GM19238 (cell line): ENCODE data around the gene TBRG4.

ENCODE experiments used
- DNase-seq: peaks from one replicate; pipeline ENCODE4 v3.0.0; 2011; ENCODE audit warnings: low spot score; ENCODE audit not compliant: insufficient read length

TBRG4 gene

DNA sequence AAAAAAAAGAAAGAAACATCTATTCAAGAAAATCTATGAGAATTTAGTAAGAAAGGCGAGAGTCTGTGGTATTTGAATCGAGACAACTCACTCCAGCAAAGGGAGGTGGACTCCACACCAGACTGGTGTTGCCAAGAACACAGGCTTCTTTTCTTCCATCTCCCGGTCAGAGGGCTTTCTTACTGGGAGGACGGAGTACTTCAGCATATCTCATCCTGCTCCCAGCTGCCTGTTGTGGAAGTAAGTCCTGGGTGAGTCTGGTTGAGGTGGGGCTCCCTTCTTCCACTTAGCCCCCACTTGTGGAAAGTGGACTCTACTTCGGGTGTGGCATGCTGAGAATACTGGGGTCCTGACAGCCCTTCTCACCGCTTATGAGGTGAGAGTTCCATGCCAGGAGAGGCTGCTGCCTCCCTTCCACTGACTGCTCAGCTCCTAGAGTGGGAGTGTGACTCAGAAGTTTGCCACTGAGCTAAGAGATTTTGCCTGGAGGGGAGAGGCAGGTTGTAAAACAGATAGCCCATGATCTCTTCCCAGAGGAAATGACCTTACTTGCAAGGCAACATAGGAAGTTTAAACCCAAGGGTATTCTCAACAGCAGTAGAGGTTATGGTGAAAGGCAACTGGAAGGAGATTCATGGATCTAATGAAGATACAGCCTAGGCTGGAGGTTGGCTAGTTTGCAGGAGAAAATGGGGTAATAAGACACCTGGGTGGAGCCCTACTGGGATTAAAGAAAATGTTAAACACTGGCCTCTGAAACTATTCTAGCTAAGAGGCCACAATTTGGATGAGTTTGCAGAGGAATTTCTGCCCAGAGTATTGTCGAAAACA is 19.2 kb downstream of the TBRG4 start:
- no peak for DNase-seq

DNA sequence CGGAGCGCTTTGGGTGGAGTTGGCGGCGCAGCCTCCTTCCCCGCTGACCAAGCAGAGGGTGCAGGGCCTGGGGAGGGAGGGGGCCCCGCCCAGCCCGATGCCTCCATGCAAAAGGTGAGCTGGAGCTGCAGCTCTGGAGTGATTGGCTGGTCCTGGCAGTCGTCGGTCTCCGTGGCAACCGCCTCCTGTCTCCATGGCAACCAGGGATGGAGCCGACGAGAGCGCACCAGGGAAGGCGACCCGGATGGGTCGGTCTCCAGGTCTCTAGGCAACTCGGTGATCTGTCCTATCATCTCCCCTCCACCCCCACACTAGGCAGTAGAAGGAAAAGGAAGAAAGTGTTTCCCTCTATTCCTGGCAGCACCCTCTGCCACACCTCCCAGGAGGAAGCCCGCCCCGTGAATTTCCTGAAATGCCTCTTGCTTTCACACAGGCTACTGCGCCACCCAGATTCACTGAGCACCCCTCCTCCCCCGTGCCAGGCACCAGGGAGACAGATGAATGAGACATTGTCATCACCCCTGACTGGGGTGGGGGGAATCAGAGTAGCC is 22.1 kb downstream of the TBRG4 start:
- peak; percentile 56 for DNase-seq

DNA sequence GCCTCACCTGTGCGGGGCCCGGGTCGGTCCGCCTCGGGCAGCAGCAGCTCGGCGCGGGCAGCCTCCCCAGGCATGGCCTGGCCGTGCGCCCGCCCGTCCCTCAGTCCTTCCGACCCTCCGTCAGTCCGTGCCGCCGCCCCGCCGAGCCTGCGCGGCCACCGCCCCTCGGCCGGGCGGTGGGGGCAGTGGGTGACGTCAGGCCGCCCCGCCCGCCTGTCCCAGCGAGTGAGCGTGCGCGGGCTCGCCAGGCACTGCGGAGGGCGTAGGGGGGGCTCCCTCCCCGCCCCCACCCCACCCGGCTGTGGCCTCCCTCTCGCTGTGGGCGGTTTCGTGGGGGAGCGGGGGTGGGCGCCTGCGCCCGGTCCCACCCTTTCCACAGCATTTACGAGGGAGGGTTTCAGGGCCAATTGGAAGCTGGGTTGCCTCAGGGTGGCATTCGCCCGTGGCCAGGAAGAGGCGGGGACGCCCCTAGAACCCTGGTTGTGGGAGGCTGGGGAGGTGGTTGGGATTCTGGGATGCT is 22.6 kb downstream of the TBRG4 start, which contains the start of gene NACAD:
Gene NACAD (minus strand): TSS at position 149 of the 520 bp plus-strand sequence. CDS start 75 bp downstream, at position 74.
- no peak for DNase-seq

DNA sequence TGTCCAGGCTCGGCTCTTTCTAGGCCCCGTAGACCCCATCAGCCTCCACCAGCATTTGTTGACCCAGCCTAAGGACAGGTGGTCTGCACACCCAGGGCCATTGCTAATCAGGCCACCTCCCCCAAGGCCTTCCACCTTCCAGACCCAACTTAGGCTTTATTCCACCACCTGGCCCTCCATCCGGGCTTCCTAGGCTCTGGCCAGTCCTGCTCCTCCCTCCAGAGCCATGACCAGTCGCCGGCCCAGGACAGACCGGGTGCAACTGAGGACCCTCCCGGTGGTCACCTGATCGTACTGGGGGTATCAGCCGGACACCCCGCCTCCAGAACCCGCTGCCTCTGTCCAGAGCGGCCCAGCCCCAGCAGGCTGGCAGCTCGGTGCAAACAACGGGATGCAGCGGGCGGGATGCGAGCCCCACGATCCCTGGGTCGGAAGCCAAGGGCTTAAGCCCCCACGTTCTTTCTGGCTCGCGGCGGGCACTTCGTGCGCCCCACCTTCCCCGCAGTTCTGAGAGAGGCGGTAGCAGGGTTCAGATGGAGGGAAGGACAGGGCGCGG is 23.3 kb downstream of the TBRG4 start:
- DNase-seq = no peak

DNA sequence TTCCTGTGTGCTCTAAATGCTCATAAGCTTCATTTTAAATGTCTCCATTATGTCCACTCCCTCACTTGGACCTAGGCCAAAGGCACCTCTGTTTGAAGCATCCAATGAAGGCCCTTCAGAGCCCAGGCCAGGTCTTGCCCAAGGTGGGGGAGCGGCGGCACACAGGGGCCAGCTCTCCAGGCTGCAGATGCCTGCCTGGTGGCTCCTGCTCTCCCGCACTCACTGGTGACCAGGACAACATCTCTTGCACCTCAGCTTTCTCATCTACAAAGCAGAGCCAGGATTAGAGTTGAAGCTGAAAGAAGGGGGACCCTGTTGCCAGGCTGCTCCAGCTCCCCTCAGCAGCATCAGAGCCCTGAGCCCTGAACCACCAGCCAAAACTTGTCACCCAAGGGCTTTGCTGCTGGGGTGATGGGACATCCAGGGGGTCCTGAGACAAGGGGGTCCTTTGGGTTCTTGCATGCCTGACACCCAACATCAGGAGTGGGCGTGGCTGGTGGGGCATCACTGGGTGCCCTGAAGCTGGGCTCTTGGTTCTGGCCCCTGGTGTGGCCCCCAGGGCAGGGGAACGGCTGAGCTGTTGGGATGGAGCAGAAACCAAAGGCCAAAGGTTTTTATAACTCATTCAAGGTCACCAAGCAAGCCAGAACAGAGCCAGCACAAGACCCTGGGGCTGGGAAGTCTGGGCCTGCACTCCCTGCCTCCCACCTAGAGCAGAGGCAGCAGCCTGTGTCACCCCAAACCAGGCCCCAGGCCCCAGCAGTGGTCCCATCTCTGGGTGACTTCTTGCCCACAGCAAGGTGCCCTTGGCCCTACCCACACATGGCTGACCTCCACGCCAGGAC is 24.0 kb downstream of the TBRG4 start:
- no peak for DNase-seq

DNA sequence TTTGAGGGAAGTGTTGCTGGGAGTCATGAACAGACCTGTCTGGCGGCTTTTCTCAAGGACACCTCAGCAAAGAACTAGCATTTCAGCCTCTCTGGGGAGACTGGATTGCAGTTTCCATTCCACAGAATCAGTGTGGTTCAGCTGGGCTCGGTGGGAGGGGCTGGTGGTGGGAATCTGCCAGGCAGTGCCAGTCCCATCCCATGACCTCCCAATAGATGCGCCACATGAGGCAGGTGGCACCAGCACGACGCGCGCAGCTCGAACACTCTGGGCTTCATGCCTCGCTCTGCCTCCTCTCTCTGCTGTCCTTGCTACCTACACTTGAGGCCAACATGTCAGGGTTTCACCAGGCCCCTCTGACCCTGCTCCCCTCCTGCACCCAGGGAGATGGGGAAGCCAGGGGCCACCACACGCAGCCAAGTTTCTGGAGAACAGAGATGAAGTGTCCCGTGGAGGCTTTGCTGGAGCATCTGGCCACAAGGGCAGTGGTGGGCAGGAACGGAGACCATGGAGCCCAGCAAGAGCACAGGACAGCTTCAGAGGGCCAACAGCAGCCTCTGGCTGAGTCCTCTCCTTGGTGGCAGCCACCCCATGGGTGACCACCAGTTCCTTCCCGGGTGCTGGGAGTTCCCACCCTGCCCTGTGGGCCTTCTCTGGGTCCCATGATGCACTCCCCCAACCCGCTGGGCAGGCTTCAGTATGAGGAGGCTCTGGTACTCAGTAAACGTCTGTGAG is 25.0 kb downstream of the TBRG4 start:
- DNase-seq = no peak

DNA sequence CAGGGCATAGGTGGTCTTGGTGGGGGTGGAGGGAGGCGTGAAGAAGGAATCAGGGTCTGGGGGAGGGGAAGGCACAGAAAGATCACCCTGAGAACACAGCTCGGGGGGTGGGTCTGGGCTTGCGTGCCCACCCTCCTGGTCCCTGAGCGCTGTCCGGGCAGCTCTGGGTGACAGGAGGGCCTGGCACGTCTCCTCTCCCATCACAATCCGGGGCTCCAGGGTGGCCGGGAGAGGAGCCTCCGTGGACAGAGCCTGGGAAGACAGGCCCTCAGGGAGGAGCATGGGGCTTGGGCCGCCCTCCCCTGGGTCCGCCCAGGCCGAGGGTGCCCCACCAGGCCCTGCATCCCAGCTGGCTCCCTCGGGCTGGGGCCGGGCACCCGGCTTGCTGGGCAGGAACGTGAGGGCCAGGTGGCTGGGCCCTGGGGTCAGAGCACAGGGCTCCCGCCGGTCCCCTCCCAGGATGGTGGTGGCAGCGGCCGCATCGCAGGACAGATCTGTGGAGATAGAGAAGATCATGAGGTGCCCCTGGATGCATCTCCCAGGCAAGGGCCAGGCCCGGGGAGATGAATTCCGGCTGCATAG is 25.8 kb downstream of the TBRG4 start:
- DNase-seq = no peak

DNA sequence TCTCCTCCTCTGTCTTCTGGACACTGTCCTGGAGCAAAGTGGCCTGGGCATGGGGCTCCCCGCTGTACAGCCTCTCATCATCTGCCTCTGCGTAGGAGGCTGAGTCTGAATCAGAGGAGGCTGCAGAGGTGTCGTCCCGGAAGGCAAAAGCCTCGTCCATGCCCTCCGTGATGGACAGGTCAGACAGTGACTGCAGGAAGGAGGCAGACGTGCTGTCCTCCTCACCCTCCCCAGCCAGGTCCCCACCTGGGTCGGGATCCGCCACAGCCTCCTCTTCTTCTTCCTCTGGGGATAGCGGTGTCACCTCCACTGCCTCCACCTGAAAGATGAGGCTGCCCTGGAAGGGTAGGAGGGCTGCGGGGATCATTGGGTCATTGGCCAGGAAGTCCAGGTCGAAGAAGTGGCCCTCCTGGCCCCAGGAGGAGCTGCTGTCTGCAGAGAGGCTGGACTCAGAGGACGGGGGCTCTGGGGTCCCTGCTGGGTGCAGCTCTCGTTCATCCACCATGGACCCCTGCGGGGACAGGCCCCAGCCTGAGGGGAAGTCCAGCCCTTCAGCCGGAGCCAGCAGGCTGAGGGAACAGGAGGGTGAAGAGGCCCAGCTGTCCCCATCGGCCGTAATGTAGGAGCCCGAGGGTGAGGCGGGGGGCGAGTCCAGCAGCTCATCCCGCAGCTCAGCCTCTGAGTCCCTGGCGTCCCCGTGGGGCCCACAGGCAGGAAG is 26.4 kb downstream of the TBRG4 start:
- no peak for DNase-seq

DNA sequence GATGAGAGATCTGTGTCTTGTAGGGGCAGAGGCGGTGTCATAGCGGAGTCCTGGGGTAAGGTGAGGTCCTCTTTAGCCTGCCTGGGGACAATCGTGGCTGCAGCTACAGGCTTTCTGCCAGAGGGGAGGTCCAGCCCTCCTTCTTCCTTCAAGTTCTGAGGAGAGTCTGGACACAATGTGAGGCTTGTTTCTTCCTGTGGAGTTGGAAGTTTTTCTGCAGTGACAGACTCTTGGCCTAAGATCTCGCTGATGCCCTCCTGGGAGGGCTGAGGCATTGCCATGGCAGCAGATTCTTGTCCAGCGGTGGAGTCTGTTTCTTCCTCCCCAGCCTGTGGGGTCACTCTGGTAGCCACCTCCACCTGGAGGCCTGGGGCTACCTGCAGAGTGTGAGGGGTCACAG is 27.2 kb downstream of the TBRG4 start:
- no peak for DNase-seq

DNA sequence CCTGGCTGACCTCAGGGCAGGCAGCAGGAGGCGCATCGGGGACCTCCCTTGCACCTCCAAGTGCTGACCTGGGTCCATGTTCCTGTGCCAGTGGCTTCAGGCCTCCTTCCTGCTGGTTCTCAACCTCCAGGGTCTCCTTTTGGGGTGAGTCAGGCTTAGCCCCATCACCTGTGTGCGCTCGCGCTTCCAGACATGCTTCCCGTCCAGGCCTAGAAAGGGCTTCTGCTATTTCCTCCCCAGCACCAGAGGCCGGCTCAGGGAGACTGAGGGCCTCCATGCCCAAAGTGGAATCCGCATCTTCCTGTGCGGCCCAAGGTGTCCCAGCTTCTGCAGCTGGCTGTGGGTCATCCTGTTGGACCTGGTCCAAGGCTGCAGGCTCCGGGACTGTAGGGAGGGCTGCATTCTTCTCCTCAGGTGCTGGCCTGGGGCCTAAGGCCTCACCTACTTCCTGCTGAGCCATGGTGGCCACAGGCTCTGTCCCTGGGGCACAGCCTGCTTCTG is 28.6 kb downstream of the TBRG4 start:
- no peak for DNase-seq

DNA sequence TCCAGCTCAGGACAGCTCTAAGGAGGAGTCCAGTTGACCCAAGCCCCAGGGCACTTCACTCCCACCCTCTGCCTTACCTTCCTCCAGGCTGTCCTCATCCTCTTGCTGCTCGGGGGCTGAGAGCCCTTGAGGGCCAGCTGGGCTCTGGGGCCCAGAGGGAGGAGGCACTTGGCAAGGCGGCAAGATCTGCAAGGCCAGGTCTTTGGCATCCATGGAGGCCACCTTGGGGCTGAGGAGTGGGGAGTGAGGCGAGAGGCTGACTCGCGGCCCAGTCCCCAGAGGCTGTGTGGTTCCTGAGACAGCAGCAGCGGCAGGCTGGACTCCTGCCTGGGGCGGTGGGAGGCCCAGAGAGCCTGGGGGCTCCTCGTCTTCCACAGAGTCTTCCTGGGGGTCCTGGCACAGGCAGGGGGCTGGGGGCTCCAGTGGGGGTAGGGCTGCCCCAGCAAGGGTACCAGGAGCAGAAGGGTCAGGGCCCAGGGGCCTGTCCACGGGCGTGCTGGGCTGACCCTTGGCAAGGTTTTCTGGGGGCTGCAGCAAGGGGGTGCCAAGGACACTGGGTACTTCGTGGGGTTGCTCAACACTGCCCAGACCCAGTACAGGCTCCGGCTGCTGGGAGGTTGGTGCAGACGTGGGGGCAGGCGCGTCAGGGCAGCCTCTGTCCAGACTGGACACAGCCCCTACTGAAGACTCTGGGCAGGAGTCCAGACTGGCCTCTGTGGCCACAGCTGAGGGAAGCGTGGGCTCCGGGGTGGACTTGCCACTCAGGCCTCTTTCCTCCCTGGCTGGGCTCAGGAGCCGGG is 29.3 kb downstream of the TBRG4 start:
- no peak for DNase-seq

DNA sequence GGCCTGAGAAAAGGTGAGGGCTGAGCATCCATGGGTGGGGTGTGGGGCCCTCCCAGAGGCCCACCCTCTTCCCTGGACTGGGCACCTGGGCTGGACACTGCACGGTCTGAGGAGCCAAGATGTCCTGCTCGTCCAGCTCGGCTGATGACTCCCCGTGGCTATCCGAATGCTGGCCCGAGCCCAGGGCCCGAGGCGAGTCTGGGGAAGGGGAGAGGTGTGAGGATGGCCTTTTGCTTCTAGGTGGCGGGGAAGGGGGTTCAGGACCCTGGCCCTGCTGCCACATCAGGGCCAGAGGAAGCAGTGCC is 29.9 kb downstream of the TBRG4 start:
- DNase-seq = no peak

DNA sequence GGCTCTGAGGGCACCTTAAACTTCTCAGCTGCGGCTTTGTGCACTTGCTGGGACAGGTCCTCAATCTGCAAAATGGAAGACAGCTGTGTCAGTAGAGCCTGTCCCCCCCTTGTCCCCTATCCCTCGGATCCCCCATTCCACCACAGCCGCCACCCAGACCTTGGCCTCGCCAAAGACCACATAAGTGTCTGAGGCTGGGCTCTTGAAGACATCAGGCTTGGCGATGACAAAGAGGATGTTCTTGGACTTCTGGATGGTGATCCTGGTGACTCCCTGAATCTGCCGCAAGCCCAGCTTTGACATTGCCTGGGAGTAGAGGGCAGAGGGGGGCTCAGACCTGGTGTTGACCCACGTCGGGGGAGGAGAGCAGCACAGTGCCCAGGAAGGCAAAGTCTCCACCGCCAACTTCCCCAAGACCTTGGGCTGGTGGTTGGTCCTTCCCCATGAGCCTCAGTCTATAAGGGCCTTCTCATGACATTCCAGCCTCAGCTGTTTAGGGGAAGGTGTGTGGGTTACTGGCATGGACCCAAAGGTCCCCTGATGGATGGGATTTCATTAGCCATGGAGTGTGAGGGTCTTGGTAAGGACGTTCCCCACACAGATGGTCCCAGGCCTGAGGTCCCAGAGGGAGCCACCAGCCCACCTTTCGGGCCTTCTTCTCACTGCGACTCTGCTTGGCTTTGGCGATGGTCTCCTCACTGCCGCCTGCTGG is 30.4 kb downstream of the TBRG4 start:
- DNase-seq = no peak

DNA sequence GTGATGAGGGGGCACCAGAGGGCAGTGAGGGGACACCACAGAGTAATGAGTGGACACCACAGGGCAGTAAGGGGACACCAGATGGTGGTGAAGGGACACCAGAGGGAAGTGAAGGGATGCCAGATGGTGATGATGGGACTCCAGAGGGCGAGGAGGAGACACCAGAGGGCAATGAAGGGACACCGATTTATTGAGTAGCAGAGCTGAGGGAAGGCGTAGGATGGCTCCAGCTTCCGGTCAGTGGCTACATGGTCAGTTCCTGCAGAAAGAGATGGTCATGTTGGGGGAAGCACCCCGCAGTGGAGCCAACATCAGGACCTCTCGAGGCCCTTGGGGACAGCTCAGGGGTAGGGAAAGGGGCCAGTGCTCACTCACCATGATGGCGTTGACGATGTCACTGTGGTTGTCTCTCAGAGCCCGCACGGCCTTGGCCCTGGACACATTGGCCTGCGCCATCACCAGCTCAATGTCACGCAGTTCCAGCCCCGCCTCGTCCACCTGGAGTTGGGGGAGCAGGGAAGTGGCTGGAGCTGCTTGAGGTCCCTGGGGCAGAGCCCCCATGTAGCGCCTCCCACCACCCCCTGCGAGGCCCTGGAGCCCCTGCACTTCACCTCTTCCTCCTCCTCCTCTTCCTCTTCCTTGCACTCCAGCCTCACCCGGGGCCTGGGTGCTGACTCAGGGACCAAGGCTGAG is 31.1 kb downstream of the TBRG4 start:
- no peak for DNase-seq

DNA sequence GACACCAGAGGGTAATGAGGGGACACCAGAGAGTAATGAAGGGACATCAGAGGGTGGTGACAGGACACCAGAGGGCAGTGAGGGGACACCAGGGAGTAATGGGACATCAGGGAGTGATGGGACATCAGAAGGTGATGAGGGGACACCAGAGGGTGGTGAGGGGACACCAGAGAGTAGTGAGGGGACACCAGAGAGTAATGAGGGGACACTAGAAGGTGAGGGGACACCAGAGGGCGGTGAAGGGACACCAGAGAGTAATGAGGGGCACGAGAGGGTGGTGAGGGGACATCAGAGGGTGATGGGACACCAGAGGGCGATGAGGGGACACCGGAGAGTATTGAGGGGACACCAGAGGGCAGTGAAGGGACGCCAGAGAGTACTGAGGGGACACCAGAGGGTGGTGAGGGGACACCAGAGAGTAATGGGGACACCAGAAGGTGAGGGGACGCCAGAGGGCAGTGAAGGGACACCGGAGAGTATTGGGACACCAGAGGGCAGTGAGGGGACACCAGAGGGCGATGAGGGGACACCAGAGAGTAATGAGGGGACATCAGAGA is 33.3 kb downstream of the TBRG4 start:
- DNase-seq = no peak

DNA sequence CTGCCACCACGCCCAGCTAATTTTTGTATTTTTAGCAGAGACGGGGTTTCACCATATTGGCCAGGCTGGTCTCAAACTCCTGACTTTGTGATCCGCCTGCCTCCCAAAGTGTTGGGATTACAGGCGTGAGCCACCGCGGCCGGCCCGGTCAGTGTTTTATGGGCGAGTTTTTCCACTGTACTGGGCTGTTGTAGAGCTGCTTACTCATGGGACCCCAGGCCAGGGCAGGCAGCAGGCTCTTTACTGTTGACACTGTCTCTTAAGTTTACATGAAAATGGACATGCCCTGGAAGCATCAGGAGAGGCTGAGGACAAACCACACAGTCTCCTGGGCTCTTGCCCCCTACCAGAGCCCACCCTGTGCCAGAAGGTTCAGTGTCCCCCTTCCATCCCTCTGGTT is 33.9 kb downstream of the TBRG4 start:
- no peak for DNase-seq

DNA sequence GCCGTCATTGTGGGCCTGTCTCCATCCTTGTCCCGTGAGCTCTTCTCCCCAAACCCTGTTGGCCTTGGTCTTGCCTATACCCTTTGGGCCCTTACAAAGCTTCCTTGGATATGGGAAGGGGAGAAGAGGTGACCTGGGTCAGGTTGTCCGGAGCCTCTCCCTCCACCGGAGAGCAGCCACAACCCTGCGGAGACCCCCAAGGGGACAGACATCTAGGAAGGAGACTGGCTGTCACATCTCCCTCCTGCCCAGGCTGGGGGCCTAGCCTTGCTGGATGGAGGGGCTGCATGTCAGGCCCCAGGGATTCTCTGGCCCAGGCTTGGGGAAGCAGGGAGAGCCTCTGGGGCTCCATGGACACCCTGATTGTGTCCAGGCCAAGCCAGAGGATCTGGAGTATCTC is 34.6 kb downstream of the TBRG4 start:
- no peak for DNase-seq
